Raji (cell line): ENCODE results near the gene SYVN1.

Experiments used
- POLR2A ChIP-seq: IDR thresholded peaks from 2 replicates; pipeline ENCODE4 v1.6.1; 2011; ENCODE audit warnings: low read depth, low read length, control low read depth; ENCODE audit not compliant: insufficient read depth

SYVN1 gene

DNA sequence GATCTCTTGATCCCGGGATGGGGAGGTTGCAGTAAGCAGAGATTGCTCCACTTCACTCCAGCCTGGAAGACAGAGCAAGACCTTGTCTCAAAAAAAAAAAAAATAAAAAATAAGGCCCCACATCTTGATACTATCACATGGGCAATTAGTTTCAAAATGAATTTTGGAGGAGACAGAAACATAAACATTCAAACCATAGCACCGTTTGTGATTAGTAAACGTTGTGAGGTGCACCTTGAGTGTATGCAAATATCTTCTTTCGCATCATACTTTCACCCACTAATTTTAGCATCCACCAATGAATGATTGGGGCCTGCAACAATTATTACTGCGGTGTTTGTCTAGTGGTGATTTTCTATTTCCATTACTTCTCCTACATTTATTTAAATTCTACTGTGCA is 24.7 kb upstream of the SYVN1 start:
- TF ChIP-seq POLR2A: no peak

DNA sequence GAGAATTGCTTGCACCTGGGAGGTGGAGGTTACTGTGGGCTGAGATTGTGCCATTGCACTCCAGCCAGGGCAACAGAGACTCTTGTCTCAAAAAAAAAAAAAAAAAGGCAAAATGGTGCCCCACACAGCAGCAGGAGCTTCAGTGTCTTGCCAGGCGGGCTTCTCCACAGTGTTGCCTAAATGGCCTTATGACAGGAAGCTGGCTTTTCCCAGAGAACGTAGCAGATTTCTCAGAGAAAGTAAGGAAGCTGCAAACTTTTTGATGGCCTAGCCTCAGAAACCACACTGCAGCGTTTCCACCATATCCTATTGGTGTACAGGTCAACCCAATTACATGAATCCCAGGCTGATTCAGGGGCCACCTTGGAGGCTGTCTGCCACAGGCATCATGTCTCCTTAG is 23.0 kb upstream of the SYVN1 start:
- no peak for TF ChIP-seq POLR2A

DNA sequence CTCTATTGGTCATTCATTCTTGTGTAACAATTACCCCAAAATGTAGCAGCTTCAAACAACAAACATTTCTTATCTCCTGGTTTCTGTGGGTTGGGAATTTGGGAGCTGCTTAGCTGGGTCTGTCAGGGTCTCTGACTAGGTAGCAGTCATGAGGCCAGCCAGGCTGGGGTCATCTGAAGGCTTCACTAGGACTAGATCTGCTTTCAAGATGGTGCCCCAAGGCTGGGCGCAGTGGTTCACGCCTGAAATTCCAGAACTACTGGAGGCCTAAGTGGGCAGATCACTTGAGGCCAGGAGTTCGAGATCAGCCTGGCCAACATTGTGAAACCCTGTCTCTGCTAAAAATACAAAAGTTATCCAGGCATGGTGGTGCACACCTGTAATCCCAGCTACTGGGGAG is 22.6 kb upstream of the SYVN1 start:
- TF ChIP-seq POLR2A: no peak

DNA sequence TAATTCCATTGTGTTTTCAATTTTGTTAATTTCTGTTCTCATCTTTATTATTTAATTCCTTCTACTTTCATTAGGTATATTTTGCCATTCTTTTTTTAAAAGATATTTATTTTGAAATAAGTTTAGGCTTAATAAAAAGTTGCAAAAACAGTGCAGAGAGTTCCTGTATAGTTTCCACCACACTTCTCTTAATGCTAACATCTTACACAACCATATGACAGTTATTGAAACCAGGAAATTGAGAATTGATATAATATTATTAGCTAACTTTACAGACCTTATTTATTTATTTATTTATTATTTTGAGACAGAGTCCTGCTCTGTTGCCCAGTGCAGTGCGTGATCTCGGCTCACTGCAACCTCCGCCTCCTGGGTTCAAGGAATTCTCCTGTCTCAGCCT is 21.9 kb upstream of the SYVN1 start:
- no peak for TF ChIP-seq POLR2A

DNA sequence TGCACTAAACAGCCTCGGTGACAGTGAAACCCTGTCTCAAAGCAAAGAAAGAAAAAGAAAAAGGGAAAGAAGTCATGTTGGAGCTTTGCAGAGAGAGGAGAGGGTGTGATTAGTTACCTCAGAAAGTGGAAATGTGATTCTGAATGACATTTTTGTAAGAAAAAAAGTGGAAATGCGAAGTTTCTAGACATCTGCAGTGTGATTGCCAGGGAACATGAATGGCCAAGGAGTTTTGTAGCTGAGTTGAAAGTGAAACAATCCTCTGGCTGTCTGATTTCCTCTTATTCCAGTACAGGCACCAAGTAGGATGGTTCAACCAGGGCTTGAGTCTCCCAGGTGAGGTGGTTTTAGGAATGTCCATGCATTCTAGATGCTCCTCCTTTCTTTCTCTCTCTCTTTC is 17.8 kb upstream of the SYVN1 start:
- no peak for TF ChIP-seq POLR2A

DNA sequence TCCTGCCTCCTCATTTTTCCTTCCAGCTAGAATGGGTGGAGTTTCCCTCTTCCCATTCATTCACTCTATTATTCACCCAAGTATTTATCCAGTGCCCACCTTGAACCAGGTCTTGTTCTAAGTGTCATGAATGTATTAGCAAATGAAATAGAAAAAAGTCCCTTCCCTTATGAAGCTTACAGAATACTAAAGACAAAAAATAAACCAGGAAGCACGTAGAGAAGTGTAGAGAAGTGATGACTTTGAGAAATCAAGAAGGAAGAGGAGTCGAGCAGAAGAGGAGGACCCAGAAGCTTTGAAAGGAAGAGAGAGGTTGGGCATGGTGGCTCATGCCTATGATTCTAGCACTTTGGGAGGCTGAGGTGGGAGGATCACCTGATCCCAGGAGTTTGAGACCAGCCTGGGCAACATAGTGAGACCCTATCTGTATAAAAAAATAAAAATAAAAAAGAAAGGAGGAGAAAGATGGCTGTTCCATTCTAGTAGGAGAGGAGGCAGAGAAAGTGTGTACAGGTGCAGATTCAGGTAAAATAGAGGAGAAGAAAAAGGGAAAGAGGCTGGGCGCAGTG is 17.1 kb upstream of the SYVN1 start:
- TF ChIP-seq POLR2A: no peak

DNA sequence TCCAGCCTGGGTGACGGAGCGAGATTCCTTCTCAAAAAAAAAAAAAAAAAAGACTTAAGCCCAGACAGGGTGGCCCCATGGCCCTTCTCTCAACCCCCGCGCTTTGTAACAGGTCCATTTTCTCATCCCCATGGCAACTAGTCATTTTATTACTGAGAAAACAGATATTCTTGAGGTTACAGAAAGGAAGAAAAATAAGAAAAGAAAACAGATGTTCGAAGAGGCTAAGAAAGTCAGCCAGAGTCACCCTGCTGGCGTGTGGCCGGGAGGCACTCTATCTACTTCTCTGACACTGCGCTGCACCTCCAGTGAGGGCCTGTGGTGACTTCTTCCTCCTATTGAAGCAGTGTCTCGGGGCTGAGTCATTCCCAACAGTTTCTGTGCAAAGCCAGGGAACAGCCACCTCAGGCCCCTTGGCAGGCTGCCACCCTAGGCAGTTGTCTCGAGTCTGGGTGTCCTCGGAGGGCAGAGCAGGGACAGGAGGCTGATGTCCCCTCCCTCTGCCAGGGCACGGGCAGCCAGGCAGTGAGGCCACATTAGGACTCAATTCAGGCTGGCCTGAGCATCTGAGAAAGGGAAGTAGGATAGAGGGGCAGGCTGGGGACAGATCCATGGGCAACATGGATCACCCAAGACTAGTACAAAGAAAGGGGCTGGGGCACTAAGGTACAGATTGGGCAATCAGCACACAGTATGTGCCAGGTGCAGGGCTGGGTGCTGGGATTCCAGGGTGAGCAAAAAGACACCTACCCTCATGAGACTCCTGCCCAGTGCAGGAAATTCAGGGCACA is 16.4 kb upstream of the SYVN1 start:
- TF ChIP-seq POLR2A: no peak

DNA sequence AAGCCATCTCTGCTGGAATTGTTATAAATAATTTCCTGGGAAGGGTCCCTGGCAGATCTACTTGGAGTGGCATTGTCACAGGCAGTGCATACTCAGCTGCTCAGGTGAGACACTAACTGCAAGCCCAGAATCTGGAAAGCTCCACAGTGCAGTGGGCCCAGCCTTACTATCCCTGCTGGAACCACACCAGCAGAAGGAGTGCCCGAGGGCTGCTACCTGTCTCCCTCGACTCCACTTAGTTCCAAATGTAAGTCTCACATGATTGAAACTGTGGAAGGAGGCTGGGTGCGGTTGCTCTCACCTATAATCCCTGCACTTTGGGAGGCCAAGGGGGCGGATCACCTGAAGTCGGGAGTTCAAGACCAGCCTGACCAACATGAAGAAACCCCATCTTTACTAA is 14.3 kb upstream of the SYVN1 start:
- no peak for TF ChIP-seq POLR2A

DNA sequence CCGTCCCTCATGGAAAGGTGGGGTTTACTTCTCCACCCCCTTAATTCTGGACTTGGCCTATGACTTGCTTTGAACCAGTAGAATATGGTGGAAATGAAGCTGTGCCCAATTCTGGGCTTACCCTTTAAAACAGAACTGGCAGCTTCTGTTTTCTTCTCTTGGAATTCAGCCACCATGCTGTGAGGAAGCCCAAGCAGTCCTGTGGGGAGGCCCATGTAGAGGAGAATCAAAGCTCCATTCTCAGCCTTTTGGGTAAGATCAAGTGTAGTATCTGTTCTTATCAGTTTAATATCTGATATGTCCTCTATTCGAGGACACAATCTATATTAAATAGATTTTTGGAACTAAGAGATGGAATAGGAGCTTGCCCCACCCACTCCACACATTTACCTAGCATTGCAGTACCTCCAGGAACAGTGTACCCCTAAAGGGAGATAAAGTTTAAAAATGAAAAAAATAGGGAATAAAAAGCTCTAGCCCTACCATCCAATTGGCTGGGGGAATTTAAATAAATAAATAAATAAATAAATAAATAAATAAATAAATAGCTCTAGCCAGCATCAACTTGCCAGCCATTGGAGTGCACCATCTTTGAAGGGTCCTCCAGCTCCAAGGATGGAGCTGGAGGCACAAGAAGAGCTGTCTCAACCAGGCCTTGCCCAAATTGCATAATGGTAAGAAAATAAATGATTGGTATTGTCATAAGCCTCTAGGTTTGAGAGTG is 13.2 kb upstream of the SYVN1 start:
- no peak for TF ChIP-seq POLR2A

DNA sequence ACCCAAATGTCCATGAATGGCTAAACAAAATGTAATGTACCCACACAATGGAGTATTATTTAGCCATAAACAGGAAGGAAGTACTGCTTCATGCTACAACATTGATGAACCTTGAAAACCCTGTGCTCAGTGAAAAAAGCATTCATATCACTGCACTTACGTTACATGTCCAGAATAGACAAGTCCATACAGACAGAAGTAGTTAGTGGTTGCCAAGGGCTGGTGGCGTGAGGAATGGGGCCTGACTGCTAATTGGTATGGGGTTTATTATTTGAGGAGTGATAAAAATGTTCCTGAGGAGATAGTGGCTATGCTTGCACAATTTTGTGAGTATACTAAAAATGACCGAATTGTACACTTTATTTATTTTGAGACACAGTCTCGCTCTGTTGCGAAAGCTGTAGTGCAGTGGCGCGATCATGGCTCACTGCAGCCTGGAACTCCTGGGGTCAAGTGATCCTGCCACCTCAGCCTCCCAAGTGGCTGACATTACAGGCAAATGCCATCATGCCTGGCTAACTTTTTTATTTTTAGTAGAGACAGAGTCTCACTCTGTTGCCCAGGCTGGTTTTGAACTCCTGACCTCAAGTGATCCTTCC is 7.7 kb upstream of the SYVN1 start:
- TF ChIP-seq POLR2A: no peak

DNA sequence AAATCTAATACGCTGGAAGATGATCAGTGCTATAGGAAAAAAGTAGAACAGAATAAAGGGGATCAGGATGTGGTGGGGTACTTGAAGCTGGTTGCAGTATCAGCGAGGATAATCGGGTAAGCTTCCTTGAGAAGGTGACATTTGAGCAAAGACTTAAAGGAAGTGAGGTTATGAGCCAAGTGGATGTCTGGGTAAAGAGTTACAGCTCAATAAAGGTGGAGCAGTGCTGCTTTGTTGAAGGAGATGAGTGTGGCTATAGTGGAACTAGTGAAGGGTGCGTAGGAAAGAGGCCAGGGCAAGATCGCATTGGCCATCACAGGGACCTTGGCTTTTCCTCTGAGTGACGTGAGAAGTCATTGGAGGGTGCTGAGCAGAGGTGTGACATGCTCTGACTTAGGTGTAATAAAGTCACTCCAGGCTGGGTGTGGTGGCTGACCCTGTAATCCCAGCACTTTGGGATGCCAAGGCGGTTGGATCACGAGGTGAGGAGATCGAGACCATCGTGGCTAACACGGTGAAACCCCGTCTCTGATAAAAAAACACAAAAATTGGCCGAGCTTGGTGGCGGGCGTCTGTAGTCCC is 2.3 kb upstream of the SYVN1 start:
- TF ChIP-seq POLR2A: no peak

DNA sequence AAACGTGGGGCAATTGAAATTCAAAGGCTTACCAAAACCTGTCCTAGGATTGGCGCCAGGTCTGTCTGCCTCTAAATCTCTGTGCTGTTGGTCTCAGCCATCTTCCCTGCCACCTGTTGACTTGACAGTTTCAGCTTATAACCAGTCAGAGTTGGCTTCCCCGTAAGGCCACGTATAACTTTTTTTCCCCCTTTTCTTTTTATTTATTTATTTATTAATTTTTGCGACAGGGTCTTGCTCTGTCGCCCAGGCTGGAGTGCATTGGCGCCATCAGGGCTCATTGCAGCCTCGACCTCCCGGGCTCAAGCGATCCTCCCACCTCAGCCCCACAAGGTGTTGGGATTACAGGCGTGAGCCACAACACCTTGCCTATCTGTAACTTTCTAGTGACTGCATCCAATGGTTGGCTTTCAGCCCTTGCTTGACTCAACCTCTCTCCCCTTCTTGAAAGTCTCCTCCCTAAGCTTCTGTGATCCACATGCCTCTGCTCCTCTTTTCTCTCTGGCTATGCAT is 1.4 kb upstream of the SYVN1 start:
- no peak for TF ChIP-seq POLR2A

DNA sequence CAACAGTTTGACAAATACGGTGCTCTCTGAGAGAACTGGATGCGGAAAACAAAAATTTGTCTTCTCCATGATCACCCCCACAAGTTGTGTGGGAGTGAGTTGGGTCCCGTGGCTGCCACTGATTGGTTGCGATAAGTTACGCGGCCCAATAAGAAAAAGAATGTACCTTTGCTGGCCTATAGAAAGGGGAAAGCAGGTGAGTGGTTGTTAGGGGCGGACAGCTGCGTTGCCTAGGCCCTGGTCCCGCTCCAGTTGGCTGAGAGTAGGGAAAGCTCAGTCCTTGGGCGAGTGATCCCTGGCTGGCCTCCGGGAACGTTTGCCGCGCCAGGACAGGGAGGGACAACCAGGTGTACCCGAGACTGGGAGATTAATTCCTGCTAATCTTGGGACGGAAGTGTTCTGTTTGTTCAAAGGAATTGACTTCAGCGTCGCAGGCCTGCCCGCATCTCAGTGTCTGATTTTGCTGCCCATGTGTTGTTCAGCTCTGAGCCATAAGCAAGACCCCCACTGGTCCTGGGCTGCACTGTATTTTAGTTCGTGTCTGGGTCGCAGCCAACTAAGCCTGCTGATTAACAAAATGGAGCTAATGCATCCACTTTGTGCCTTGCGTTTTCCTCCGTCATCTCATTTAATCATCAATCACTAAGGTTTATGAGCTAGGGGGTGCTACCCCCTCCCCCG is 773 bp upstream of the SYVN1 start:
- TF ChIP-seq POLR2A: peak; percentile 90

DNA sequence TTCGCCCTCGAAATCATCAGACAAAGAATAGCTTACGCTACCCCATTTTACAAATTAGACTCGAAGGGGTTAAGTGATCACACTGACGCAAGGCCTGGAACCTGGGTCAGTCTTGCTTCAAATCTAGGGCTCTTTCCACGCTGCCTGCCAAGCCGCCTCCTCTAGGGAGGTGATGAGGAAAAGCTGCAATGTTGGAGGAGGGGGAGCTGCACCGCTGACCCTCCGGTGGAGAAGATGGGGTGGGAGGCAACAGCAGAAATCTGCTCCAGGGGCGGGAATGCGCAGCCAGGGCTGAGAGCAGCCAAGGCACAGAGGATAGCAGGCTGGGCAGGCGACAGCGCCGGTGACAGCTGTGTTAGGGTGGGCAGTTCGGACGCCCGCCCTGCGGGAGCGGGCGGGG is 595 bp downstream of the SYVN1 start:
- TF ChIP-seq POLR2A: no peak

DNA sequence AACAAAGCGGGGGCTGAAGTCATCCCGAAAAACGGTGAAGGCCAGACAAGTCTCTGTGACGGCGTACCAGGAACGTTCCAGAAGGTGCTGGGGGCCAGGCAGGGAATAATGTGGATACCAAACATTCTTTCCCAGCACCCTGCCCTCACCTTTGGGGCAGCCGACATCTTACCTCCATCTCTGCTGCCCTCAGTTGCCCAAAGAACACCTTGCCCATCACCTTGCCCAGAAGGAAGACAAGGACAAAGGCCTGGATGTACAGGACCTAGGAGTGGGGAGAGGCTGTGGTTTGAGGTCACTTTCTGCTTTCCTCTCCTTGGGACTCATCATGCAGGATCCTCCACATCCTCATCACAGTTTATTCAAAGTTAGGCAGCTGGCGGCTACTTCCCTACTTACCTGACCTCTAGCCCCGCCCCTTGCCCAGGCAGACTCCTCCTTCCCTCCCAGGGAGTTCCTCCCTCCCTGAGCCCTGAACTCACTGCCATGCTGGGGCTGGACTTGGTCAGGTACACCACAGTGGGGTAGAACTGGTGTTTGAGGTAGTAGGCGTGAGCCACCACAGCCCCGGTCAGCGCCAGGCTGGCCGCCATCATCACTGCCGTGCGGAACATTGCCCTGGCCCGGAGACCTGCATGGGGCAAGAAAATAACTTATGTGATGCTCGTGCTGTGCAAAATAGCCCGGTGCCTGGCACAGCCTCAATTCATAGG is 1.2 kb downstream of the SYVN1 start:
- TF ChIP-seq POLR2A: peak; percentile 99
